Measurements from ENCODE around the gene HSD17B1. TPM values are rescaled to one million over a fixed set of nuclear protein-coding genes. Genes with fewer than 3 reads are reported as not detected.

The HSD17B1 gene
- total RNA-seq, 1 experiment from 2014 or later = 1.5 TPM

DNA sequence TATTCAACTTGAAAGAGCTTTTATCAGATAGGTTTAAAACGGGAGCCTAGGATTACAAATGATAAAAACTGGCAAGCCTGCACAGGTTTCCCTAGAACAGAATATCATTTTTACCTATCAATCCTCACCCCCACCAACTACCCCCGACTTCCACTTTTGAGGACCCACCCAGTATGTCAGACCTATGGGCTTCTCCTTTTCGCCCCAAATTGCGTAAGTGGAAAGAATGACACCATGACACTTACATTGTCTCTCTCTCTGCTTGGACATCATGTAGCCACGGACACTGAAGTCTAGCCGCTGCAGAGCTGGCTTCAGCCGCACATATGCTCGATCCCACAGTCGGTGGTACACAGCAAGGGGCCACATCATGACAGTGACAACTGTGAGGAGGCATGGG lies 32.2 kb downstream of the HSD17B1 start:
- Histone ChIP-seq H3K27ac (ENCODE audit: insufficient read length, low read depth, low read length) (no peak overlapping the region), H3K4me1 (ENCODE audit: insufficient read depth, low read length) (no peaks in the 10 kb centered on the region), H2BK20ac (ENCODE audit: low read depth, low read length, poor library complexity, severe bottlenecking) (no peak overlapping the region), H2AK5ac (ENCODE audit: insufficient read length, low read length) (no peak overlapping the region), H3K14ac (ENCODE audit: insufficient read depth, low read length) (no peak overlapping the region), H2AFZ (ENCODE audit: low read length) (no peak overlapping the region), H3T11ph (ENCODE audit: low read length) (no peak overlapping the region), H3K9ac (ENCODE audit: extremely low read depth, insufficient read length, low read length) (no peak overlapping the region), H4K91ac (ENCODE audit: insufficient read length, low read depth, low read length) (no peak overlapping the region), H3K4ac (ENCODE audit: low read depth, low read length) (no peak overlapping the region), H3K27me3 (ENCODE audit: insufficient read depth, low read length) (no peaks in the 10 kb centered on the region; the same call in 1 of the 2 replicates), H2BK12ac (ENCODE audit: insufficient read length, low read depth, low read length) (no peak overlapping the region), H3K9me3 (ENCODE audit: control insufficient read depth, low read depth, low read length) (no peaks in the 10 kb centered on the region), H2BK5ac (ENCODE audit: insufficient read length, low read length) (no peak overlapping the region), H3K56ac (ENCODE audit: insufficient read length, low read depth, low read length) (no peak overlapping the region), H4K5ac (ENCODE audit: insufficient read length, low read depth, low read length) (no peak overlapping the region), H4K20me1 (ENCODE audit: control insufficient read depth, insufficient read depth, insufficient read length) (no peaks in the 10 kb centered on the region), H4K8ac (replicated peaks; ENCODE audit: insufficient read length, low read depth, low read length) (no peak overlapping the region), H3K23ac (ENCODE audit: insufficient read length, low read depth, low read length) (no peak overlapping the region), H3K79me2 (ENCODE audit: insufficient read depth, low read length) (no peaks in the 10 kb centered on the region), H2BK120ac (ENCODE audit: low read depth, low read length, poor library complexity, severe bottlenecking) (no peak overlapping the region), H3K23me2 (ENCODE audit: insufficient read length, low read depth, low read length, poor library complexity, severe bottlenecking) (no peaks in the 10 kb centered on the region), H3K79me1 (ENCODE audit: insufficient read depth, low read depth, low read length, poor library complexity, severe bottlenecking) (no peaks in the 10 kb centered on the region), H3K18ac (ENCODE audit: insufficient read length, low read depth, low read length) (no peak overlapping the region), H2BK15ac (ENCODE audit: low read depth, low read length) (no peak overlapping the region), H3K4me2 (ENCODE audit: insufficient read depth, insufficient read length, low read length) (no peak overlapping the region)
- H3K27ac Mint-ChIP-seq = no peak overlapping the region; a peak in 1 of 7 replicates
- TF ChIP-seq, protein P1, sequence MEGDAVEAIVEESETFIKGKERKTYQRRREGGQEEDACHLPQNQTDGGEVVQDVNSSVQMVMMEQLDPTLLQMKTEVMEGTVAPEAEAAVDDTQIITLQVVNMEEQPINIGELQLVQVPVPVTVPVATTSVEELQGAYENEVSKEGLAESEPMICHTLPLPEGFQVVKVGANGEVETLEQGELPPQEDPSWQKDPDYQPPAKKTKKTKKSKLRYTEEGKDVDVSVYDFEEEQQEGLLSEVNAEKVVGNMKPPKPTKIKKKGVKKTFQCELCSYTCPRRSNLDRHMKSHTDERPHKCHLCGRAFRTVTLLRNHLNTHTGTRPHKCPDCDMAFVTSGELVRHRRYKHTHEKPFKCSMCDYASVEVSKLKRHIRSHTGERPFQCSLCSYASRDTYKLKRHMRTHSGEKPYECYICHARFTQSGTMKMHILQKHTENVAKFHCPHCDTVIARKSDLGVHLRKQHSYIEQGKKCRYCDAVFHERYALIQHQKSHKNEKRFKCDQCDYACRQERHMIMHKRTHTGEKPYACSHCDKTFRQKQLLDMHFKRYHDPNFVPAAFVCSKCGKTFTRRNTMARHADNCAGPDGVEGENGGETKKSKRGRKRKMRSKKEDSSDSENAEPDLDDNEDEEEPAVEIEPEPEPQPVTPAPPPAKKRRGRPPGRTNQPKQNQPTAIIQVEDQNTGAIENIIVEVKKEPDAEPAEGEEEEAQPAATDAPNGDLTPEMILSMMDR (conservative IDR thresholded peaks at IDR 0.05) = no peak
- H3K36me3 Mint-ChIP-seq (ENCODE audit: insufficient read depth in 1 of 3, low read depth in 3 of 3) = peaks cover 18 to 84% (median 64%) of the 10 kb centered on the region in 3 experiments; a peak in 6 of 7 replicates
- H3K27me3 Mint-ChIP-seq (ENCODE audit: low read depth) = no peaks in the 10 kb centered on the region
- no CpG with 5 or more reads among the region's 9 CpGs for WGBS (ENCODE audit: extremely low coverage, insufficient read length, low lambda C conversion rate)
- H3K4me1 Mint-ChIP-seq = no peaks in the 10 kb centered on the region
- no peak for DNase-seq
- H3K4me3 Mint-ChIP-seq = no peak overlapping the region
- H3K9me3 Mint-ChIP-seq = no peaks in the 10 kb centered on the region
